CD4-positive, alpha-beta T cell treated with Interleukin-21 for 1 hour (primary cell): ENCODE measurements around the gene HOXB13.

Experiments used
- DNase-seq: peaks from one replicate; pipeline ENCODE4 v3.0.0-alpha.2; 2020

HOXB13 gene

GRCh38 chr17:48728232-48729231 is at the start of gene HOXB13:
TSS of gene HOXB13 (minus strand) at chr17:48728750. CDS start at chr17:48728593, 157 bp downstream.
- DNase-seq = peak; percentile 39

- no peak for DNase-seq
Measured at GRCh38 chr17:48776602-48777001, 48.1 kb upstream of the HOXB13 start.

GRCh38 chr17:48773245-48773644 is 44.7 kb upstream of the HOXB13 start:
- DNase-seq = no peak

GRCh38 chr17:48770954-48771353 is 42.4 kb upstream of the HOXB13 start:
- no peak for DNase-seq

- no peak for DNase-seq
Measured at GRCh38 chr17:48769009-48769675, 40.6 kb upstream of the HOXB13 start.

GRCh38 chr17:48767263-48767774 is 38.8 kb upstream of the HOXB13 start:
- DNase-seq = no peak

- DNase-seq = no peak
Measured at GRCh38 chr17:48761114-48761513, 32.6 kb upstream of the HOXB13 start.

- DNase-seq = no peak
Measured at GRCh38 chr17:48760411-48760810, 31.9 kb upstream of the HOXB13 start.

- DNase-seq = no peak
Measured at GRCh38 chr17:48759288-48759687, 30.7 kb upstream of the HOXB13 start.

- no peak for DNase-seq
Measured at GRCh38 chr17:48757524-48757961, 29.0 kb upstream of the HOXB13 start.

- no peak for DNase-seq
Measured at GRCh38 chr17:48756830-48757251, 28.3 kb upstream of the HOXB13 start.

GRCh38 chr17:48755356-48755755 is 26.8 kb upstream of the HOXB13 start:
- no peak for DNase-seq

GRCh38 chr17:48754500-48755261 is 26.1 kb upstream of the HOXB13 start:
- DNase-seq = no peak

GRCh38 chr17:48753794-48754499 is 25.4 kb upstream of the HOXB13 start:
- DNase-seq = no peak

- DNase-seq = no peak
Measured at GRCh38 chr17:48752399-48753288, 24.1 kb upstream of the HOXB13 start.

- no peak for DNase-seq
Measured at GRCh38 chr17:48751733-48752398, 23.3 kb upstream of the HOXB13 start.

GRCh38 chr17:48751172-48751571 is 22.6 kb upstream of the HOXB13 start:
- DNase-seq = no peak

- DNase-seq = no peak
Measured at GRCh38 chr17:48749621-48750553, 21.3 kb upstream of the HOXB13 start.
